ENCODE measurements around the gene C5orf63.

The C5orf63 gene

GRCh38 chr5:127066721-127067120 lies 6.6 kb downstream of the C5orf63 start:
- no peak for DNase-seq
- Histone ChIP-seq H2BK5ac (ENCODE audit: low read depth, low read length, poor library complexity, severe bottlenecking) (no peak overlapping the region), H3K9ac (ENCODE audit: low read length) (no peak overlapping the region), H3K4me1 (ENCODE audit: control insufficient read depth, insufficient read depth, low read depth, low read length) (no peaks in the 10 kb centered on the region), H2AFZ (ENCODE audit: low read depth, low read length) (no peak overlapping the region), H3K4ac (ENCODE audit: low read depth in 1 of 2, low read length in 2 of 2) (no peak overlapping the region), H3K4me3 (ENCODE audit: insufficient read depth in 1 of 2, low read depth in 1 of 2, low read length in 2 of 2) (no peak overlapping the region), H3K23ac (ENCODE audit: low read length in 2 of 2) (no peak overlapping the region), H3K4me2 (ENCODE audit: low read length, poor library complexity, severe bottlenecking) (no peak overlapping the region), H2BK12ac (ENCODE audit: low read length in 2 of 2) (no peak overlapping the region), H2BK15ac (ENCODE audit: low read depth, poor library complexity, severe bottlenecking) (no peak overlapping the region), H2AK5ac (ENCODE audit: low read length, severe bottlenecking) (no peak overlapping the region), H3K36me3 (ENCODE audit: control insufficient read depth in 1 of 2, insufficient read depth in 2 of 2, low read depth in 1 of 2, low read length in 2 of 2) (no peaks in the 10 kb centered on the region), H3K27ac (ENCODE audit: low read length, poor library complexity, severe bottlenecking) (no peak overlapping the region), H4K8ac (ENCODE audit: low read length) (no peak overlapping the region), H3K79me1 (replicated peaks; ENCODE audit: low read length, poor library complexity, severe bottlenecking) (no peaks in the 10 kb centered on the region), H3K14ac (ENCODE audit: low read length in 2 of 2) (no peak overlapping the region), H3K9me3 (ENCODE audit: control insufficient read depth, low read length) (no peaks in the 10 kb centered on the region), H3K27me3 (ENCODE audit: control insufficient read depth in 1 of 2, insufficient read depth in 1 of 2, low read length in 2 of 2) (no peaks in the 10 kb centered on the region), H4K91ac (ENCODE audit: low read length) (no peak overlapping the region), H2BK120ac (ENCODE audit: low read depth, low read length) (no peak overlapping the region), H3K18ac (ENCODE audit: low read depth in 1 of 2, low read length in 2 of 2) (no peak overlapping the region)

GRCh38 chr5:127064253-127064840 lies 9.0 kb downstream of the C5orf63 start:
- Histone ChIP-seq H3K4me2 (ENCODE audit: low read length, poor library complexity, severe bottlenecking) (no peak overlapping the region), H3K4me1 (ENCODE audit: control insufficient read depth, insufficient read depth, low read depth, low read length) (no peaks in the 10 kb centered on the region)

GRCh38 chr5:127063257-127063913 lies 9.9 kb downstream of the C5orf63 start:
- Histone ChIP-seq H3K23ac (ENCODE audit: low read length in 2 of 2) (no peak overlapping the region), H3K27ac (ENCODE audit: low read length, poor library complexity, severe bottlenecking) (no peak overlapping the region), H4K91ac (ENCODE audit: low read length) (no peak overlapping the region), H3K14ac (ENCODE audit: low read length in 2 of 2) (no peak overlapping the region), H3K27me3 (ENCODE audit: control insufficient read depth in 1 of 2, insufficient read depth in 1 of 2, low read length in 2 of 2) (no peaks in the 10 kb centered on the region), H3K18ac (ENCODE audit: low read depth in 1 of 2, low read length in 2 of 2) (no peak overlapping the region), H4K8ac (ENCODE audit: low read length) (no peak overlapping the region), H2BK5ac (ENCODE audit: low read depth, low read length, poor library complexity, severe bottlenecking) (no peak overlapping the region), H3K9me3 (ENCODE audit: control insufficient read depth, low read length) (no peaks in the 10 kb centered on the region), H3K79me1 (replicated peaks; ENCODE audit: low read length, poor library complexity, severe bottlenecking) (no peaks in the 10 kb centered on the region), H2AK5ac (ENCODE audit: low read length, severe bottlenecking) (no peak overlapping the region), H2AFZ (ENCODE audit: low read depth, low read length) (no peak overlapping the region), H3K4ac (ENCODE audit: low read depth in 1 of 2, low read length in 2 of 2) (no peak overlapping the region), H2BK120ac (ENCODE audit: low read depth, low read length) (no peak overlapping the region), H3K9ac (ENCODE audit: low read length) (no peak overlapping the region), H3K4me3 (ENCODE audit: insufficient read depth in 1 of 2, low read depth in 1 of 2, low read length in 2 of 2) (no peak overlapping the region), H3K4me2 (ENCODE audit: low read length, poor library complexity, severe bottlenecking) (no peak overlapping the region), H3K36me3 (ENCODE audit: control insufficient read depth in 1 of 2, insufficient read depth in 2 of 2, low read depth in 1 of 2, low read length in 2 of 2) (no peaks in the 10 kb centered on the region), H3K4me1 (ENCODE audit: control insufficient read depth, insufficient read depth, low read depth, low read length) (no peaks in the 10 kb centered on the region), H2BK15ac (ENCODE audit: low read depth, poor library complexity, severe bottlenecking) (no peak overlapping the region), H2BK12ac (ENCODE audit: low read length in 2 of 2) (no peak overlapping the region)
- 75% methylated on average over 2 of the region's 2 CpGs for WGBS
- no peak for DNase-seq

More at GRCh38 chr5:127064253-127064840, 9.0 kb downstream of the C5orf63 start:
- Histone ChIP-seq H3K36me3 (ENCODE audit: control insufficient read depth in 1 of 2, insufficient read depth in 2 of 2, low read depth in 1 of 2, low read length in 2 of 2) (no peaks in the 10 kb centered on the region), H3K23ac (ENCODE audit: low read length in 2 of 2) (no peak overlapping the region), H4K91ac (ENCODE audit: low read length) (no peak overlapping the region), H3K27me3 (ENCODE audit: control insufficient read depth in 1 of 2, insufficient read depth in 1 of 2, low read length in 2 of 2) (no peaks in the 10 kb centered on the region), H4K8ac (ENCODE audit: low read length) (no peak overlapping the region), H3K14ac (ENCODE audit: low read length in 2 of 2) (no peak overlapping the region), H3K4ac (ENCODE audit: low read depth in 1 of 2, low read length in 2 of 2) (no peak overlapping the region), H2AFZ (ENCODE audit: low read depth, low read length) (no peak overlapping the region), H3K27ac (ENCODE audit: low read length, poor library complexity, severe bottlenecking) (no peak overlapping the region), H3K18ac (ENCODE audit: low read depth in 1 of 2, low read length in 2 of 2) (no peak overlapping the region), H3K79me1 (replicated peaks; ENCODE audit: low read length, poor library complexity, severe bottlenecking) (no peaks in the 10 kb centered on the region), H3K9me3 (ENCODE audit: control insufficient read depth, low read length) (no peaks in the 10 kb centered on the region), H2BK12ac (ENCODE audit: low read length in 2 of 2) (no peak overlapping the region), H3K9ac (ENCODE audit: low read length) (no peak overlapping the region), H3K4me3 (ENCODE audit: insufficient read depth in 1 of 2, low read depth in 1 of 2, low read length in 2 of 2) (no peak overlapping the region), H2BK5ac (ENCODE audit: low read depth, low read length, poor library complexity, severe bottlenecking) (no peak overlapping the region), H2BK15ac (ENCODE audit: low read depth, poor library complexity, severe bottlenecking) (no peak overlapping the region), H2AK5ac (ENCODE audit: low read length, severe bottlenecking) (no peak overlapping the region), H2BK120ac (ENCODE audit: low read depth, low read length) (no peak overlapping the region)
- DNase-seq, result no peak
- WGBS, result 93% methylated on average over 4 of the region's 4 CpGs

- DNase-seq, result no peak
- Histone ChIP-seq H2BK120ac (ENCODE audit: low read depth, low read length) (no peak overlapping the region), H2BK12ac (ENCODE audit: low read length in 2 of 2) (no peak overlapping the region), H2BK15ac (ENCODE audit: low read depth, poor library complexity, severe bottlenecking) (no peak overlapping the region), H2AK5ac (ENCODE audit: low read length, severe bottlenecking) (no peak overlapping the region), H3K27ac (ENCODE audit: low read length, poor library complexity, severe bottlenecking) (no peak overlapping the region), H3K14ac (ENCODE audit: low read length in 2 of 2) (no peak overlapping the region), H3K4me2 (ENCODE audit: low read length, poor library complexity, severe bottlenecking) (no peak overlapping the region), H3K23ac (ENCODE audit: low read length in 2 of 2) (no peak overlapping the region), H3K4ac (ENCODE audit: low read depth in 1 of 2, low read length in 2 of 2) (no peak overlapping the region), H3K36me3 (ENCODE audit: control insufficient read depth in 1 of 2, insufficient read depth in 2 of 2, low read depth in 1 of 2, low read length in 2 of 2) (no peaks in the 10 kb centered on the region), H2AFZ (ENCODE audit: low read depth, low read length) (no peak overlapping the region), H3K27me3 (ENCODE audit: control insufficient read depth in 1 of 2, insufficient read depth in 1 of 2, low read length in 2 of 2) (no peaks in the 10 kb centered on the region), H2BK5ac (ENCODE audit: low read depth, low read length, poor library complexity, severe bottlenecking) (no peak overlapping the region), H3K9ac (ENCODE audit: low read length) (no peak overlapping the region), H3K9me3 (ENCODE audit: control insufficient read depth, low read length) (no peaks in the 10 kb centered on the region), H4K91ac (ENCODE audit: low read length) (no peak overlapping the region), H3K79me1 (replicated peaks; ENCODE audit: low read length, poor library complexity, severe bottlenecking) (no peaks in the 10 kb centered on the region), H3K18ac (ENCODE audit: low read depth in 1 of 2, low read length in 2 of 2) (no peak overlapping the region), H3K4me1 (ENCODE audit: control insufficient read depth, insufficient read depth, low read depth, low read length) (no peaks in the 10 kb centered on the region), H3K4me3 (ENCODE audit: insufficient read depth in 1 of 2, low read depth in 1 of 2, low read length in 2 of 2) (no peak overlapping the region), H4K8ac (ENCODE audit: low read length) (no peak overlapping the region)
- no CpG with 5 or more reads among the region's 1 CpG for WGBS
These were observed 11.3 kb downstream of the C5orf63 start for GRCh38 chr5:127061956-127062355.
